GM12872 (cell line): ENCODE measurements around the gene TGFBR3.

Experiments used
- TF ChIP-seq, protein P1 (sequence below): IDR thresholded peaks from 3 replicates; pipeline ENCODE4 v1.5.1; 2011; ENCODE audit warnings: low read depth, mild to moderate bottlenecking, low read length, moderate library complexity; ENCODE audit not compliant: insufficient read depth

The TGFBR3 gene

DNA sequence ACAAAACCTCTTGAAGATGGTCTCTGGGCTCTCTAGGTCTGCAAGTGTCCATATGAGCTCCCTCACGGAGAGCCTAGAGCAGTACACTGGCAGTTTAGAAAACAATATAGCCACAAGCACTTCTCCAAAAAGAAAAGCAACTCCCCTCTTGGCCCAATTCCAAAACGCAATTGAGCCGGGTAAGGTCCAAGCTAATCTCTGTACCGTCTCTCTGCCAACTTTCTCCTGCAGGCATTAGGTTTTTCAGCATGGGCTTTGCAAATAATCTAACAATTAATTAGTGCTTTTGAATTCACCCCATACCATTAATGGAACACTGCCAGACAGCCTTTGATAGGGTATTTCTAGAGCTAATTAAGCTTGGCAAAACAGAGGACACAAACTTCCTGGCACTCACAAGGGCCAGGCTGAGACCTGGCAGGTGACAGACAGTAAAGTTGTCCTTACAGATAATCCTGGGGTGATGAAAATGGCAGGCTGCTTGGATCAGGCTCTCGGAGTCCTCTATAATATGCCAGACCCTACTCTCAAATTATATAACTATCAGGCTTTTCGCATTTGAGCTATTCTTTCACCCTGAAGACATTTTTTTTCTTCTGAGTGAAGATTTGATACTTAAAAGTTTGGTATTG is 39.8 kb downstream of the TGFBR3 start:
- TF ChIP-seq, protein P1, sequence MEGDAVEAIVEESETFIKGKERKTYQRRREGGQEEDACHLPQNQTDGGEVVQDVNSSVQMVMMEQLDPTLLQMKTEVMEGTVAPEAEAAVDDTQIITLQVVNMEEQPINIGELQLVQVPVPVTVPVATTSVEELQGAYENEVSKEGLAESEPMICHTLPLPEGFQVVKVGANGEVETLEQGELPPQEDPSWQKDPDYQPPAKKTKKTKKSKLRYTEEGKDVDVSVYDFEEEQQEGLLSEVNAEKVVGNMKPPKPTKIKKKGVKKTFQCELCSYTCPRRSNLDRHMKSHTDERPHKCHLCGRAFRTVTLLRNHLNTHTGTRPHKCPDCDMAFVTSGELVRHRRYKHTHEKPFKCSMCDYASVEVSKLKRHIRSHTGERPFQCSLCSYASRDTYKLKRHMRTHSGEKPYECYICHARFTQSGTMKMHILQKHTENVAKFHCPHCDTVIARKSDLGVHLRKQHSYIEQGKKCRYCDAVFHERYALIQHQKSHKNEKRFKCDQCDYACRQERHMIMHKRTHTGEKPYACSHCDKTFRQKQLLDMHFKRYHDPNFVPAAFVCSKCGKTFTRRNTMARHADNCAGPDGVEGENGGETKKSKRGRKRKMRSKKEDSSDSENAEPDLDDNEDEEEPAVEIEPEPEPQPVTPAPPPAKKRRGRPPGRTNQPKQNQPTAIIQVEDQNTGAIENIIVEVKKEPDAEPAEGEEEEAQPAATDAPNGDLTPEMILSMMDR, result no peak

DNA sequence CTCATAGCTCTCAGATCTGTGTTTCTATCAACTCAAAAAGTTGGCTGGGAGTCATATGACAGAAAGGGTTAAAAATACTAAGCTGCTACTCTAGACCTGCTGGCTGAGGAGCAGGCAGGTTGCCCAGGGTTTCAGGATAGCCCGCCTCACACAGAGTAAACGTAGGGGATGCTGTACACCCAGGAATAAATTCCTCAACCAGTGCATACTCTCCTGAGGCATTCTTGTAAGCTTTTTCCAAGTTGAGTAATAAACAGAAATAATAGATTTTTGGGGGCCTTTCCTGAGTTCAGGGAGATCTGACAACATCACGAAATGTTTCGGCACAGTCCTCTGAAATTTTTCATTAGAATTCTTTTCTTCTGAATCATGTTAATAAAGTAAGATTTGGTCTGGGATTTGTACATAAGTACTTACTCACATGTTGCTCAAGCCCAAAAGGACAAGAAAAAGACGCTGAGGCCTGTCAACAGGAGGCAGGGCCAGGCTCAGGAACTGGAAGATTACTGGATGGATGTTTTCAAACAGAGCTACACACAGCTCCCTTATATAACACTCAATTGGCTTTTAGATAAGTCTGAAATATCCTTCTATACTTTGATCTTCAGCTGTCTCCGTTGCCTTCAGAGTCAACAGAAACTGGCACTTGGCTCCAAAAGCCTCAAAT is 41.0 kb downstream of the TGFBR3 start:
- TF ChIP-seq, protein P1, result no peak

DNA sequence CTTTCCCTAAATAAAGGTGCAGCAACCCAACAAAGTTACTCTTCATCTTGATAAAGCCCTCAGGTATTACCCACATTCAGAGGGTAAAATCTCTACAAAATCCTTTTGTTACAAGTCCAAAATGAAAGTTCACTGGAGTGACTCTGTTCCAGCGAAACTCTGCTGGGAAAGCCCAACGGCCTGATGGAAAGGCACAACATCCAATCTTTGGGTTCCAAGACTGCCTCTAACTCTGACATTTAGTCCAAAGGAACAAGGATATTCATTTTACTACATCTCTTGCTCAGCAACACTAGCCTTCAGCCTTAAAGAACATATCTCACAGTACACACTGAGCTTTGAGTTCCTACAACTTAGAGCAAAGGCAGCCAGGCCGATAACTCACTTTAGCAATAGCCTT is 42.1 kb downstream of the TGFBR3 start:
- TF ChIP-seq, protein P1, result no peak

DNA sequence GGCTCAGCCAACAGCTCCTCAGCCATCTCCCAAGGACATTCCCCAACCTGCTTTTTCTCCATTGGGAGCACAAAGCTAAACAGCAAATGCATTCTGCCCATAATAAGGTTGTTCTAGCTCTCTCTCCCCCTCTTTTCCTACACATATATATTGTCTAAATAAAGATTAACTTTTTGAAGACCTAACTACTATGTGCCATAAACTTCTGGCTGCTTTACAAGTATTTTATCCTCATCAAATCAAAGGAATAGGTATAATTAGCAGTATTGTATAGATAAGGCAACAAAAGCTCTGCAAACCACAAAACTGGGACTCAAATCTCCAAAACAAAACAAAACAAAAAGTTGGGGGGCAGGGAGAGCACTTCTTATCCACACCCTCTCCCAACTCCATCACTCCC is 43.4 kb downstream of the TGFBR3 start:
- TF ChIP-seq, protein P1, result no peak

DNA sequence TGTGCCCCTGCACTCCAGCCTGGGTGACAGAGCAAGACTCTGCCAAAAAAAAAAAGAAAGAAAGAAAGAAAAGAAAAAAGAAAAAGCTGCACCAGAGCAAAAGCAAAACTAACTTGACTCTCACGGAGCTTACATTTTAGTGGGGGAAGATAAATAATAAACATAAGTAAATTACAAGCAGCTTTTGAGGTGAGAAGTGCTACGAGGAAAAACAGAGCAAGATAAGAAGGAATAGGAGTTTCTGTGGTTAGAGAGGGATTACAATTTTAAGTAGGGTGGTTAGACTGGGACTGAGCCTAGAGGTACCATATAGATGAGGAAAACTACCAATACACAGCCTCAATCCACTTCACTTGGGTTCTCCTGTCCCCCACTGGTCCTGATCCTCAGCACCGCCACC is 43.9 kb downstream of the TGFBR3 start:
- TF ChIP-seq, protein P1, result no peak

DNA sequence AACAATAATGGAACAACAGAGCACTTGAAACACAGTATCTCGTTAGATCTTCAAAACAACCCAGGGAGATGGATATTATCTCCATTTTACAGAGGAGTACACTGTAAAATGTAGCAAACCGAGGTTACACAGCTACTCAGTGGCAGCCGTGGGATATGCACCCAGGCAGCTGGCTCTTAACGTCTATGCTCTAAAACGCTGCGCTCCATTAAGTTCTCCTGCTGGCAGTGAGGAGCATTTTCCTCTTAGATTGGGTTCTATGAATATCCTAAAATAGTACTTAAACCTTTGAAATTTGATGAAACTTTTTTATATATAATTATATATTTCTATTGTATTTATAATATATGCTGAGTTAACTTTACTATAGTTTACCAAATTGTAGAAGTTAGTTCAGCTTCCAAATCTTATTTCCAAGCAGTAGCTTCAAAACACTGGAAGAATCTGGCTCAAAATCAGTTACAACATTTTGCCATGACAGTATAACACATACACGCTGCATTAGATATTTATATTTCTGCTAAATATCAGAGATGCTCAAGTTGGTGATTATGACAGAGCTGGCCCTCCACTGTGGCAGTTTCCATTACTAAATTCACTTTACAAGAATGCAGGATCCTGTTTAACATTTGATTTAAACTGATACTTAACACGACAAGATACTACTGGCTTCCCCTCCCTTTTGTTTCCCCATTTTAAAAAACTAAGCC is 49.5 kb downstream of the TGFBR3 start:
- TF ChIP-seq, protein P1, result no peak

DNA sequence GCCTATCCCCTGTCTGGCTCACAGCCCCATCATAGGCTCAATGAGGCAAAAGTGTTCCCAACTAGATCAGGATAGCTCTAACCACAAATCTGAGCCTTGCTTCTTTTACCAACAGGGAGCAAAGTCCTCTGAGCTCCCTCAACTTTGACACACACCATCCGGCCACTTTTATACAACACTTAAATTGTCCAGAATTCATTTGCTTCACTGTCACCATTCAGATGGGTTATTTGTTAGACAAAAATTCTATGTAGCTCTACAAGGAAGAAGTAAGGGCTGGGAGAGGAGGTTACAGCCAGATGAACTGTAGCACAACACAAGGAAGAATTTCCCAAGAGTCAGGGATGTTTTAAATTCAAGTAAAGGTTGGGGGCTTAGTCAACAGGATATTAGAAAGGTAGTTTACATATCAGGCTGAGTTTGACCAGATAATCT is 50.8 kb downstream of the TGFBR3 start:
- TF ChIP-seq, protein P1, result no peak
